ENCODE results near the gene FAM180B.

GRCh38 chr11:47550288-47551047 lies 36.0 kb upstream of the FAM180B start:
- TF ChIP-seq POLR2AphosphoS5 (IDR thresholded peaks at IDR 0.05; ENCODE audit: low read depth, low read length) (no peak), TAF1 (IDR thresholded peaks at IDR 0.05; ENCODE audit: borderline replicate concordance, insufficient read depth, low read length) (no peak), REST (IDR thresholded peaks at IDR 0.05; ENCODE audit: insufficient read depth in 1 of 2, low read depth in 2 of 2, low read length in 2 of 2) (no peak), SIN3A (IDR thresholded peaks at IDR 0.05; ENCODE audit: borderline replicate concordance, insufficient read depth, low read length) (no peak), FOXP2 (optimal IDR thresholded peaks at IDR 0.05; ENCODE audit: borderline replicate concordance, extremely low read depth, extremely low read length, insufficient read depth) (no peak)

All from PFSK-1 (cell line).